ENCODE results near the gene CBFA2T2.

- no peak for TF ChIP-seq CTCF (IDR thresholded peaks at IDR 0.05)
- TF ChIP-seq EZH2 (IDR thresholded peaks at IDR 0.05; ENCODE audit: borderline replicate concordance, insufficient read depth, low read depth, low read length, poor library complexity, severe bottlenecking), result no peak
Measured at GRCh38 chr20:33673410-33674293, 183.8 kb downstream of the CBFA2T2 start.

Data from B cell (primary cell).